NT2/D1 (cell line): ENCODE results near the gene CLCNKB.
"Not testable (repeated sequence)": the region's sequence is repeated elsewhere in the genome, so short reads cannot be mapped to it uniquely, and the experiment has no call there.

Experiments used
- SUZ12 ChIP-seq: IDR thresholded peaks from 2 replicates; pipeline ENCODE4 v1.6.1; 2011; ENCODE audit not compliant: insufficient read length, insufficient read depth; ENCODE audit errors: extremely low read depth
- YY1 ChIP-seq: IDR thresholded peaks from 2 replicates; pipeline ENCODE4 v1.6.1; 2011; ENCODE audit not compliant: insufficient read length, insufficient read depth
- ZNF274 ChIP-seq: IDR thresholded peaks from 2 replicates; pipeline ENCODE4 v1.6.1; 2011; ENCODE audit warnings: mild to moderate bottlenecking, low read depth, low read length

- not testable (repeated sequence) for TF ChIP-seq YY1, ZNF274, SUZ12
Observed at GRCh38 chr1:16051949-16052348, 8.4 kb downstream of the CLCNKB start.
